ENCODE results near the gene PEF1. TPM values are rescaled to one million over a fixed set of nuclear protein-coding genes. Genes with fewer than 3 reads are reported as not detected.

PEF1 gene
- total RNA-seq, 1 donor from 2014 or later = 53.5 TPM

- DNase-seq = no peak
Observed at GRCh38 chr1:31583995-31584868, 60.4 kb downstream of the PEF1 start.

- no peak for DNase-seq
Observed at GRCh38 chr1:31583082-31583994, 61.3 kb downstream of the PEF1 start.

GRCh38 chr1:31581821-31582810 is 62.6 kb downstream of the PEF1 start:
- no peak for DNase-seq

GRCh38 chr1:31580891-31581603 is 63.6 kb downstream of the PEF1 start:
- no peak for DNase-seq

GRCh38 chr1:31580513-31580870 is 64.2 kb downstream of the PEF1 start:
- DNase-seq = no peak

Other genes with a start within 250 kb of the PEF1 start
- gene SERINC2, start 231.7 kb downstream of the PEF1 start, total RNA-seq = 1.7 TPM
- 2.8 TPM for gene TINAGL1, start 68.4 kb downstream of the PEF1 start, total RNA-seq
- 1.1 TPM for gene HCRTR1, start 27.2 kb downstream of the PEF1 start, total RNA-seq
- gene COL16A1, start 59.1 kb upstream of the PEF1 start, total RNA-seq = 5.8 TPM
- gene ADGRB2, start 119.5 kb upstream of the PEF1 start, total RNA-seq = 75.0 TPM
- not detected for gene SPOCD1, start 171.1 kb upstream of the PEF1 start, total RNA-seq